Mesenteric fat pad (tissue), 1 donor: ENCODE measurements around the gene RGL1. TPM values are rescaled to one million over a fixed set of nuclear protein-coding genes. Genes with fewer than 3 reads are reported as not detected.
"Not testable (repeated sequence)": the region's sequence is repeated elsewhere in the genome, so short reads cannot be mapped to it uniquely, and the experiment has no call there.

Experiments
- DNase-seq: peaks from one replicate; pipeline ENCODE4 v3.0.0-alpha.2; 2020; ENCODE audit warnings: low spot score
- total RNA-seq: library from RNA; stranded (reverse); fragmentation: NEBNext Ultra II Directional; extraction: Animal tissue kit (Norgen Biotek cat#: 25700); gene quantifications from one replicate; pipeline ENCODE4 v1.2.1, GENCODE V29; 2021
- donor health status: DM: yes; HTN: yes; CAD: no.

Gene RGL1
- total RNA-seq, 1 donor from 2014 or later, result 80.8 TPM

- no peak for DNase-seq
These were observed 20.9 kb upstream of the RGL1 start for GRCh38 chr1:183783767-183784637.

- DNase-seq, result not testable (repeated sequence)
These were observed 19.0 kb upstream of the RGL1 start for GRCh38 chr1:183785921-183786320.

GRCh38 chr1:183787704-183788103 is 17.2 kb upstream of the RGL1 start:
- DNase-seq, result no peak

- DNase-seq, result no peak
These were observed 13.6 kb upstream of the RGL1 start for GRCh38 chr1:183791319-183791718.

GRCh38 chr1:183792300-183792699 is 12.6 kb upstream of the RGL1 start:
- no peak for DNase-seq

GRCh38 chr1:183794088-183794487 is 10.8 kb upstream of the RGL1 start:
- no peak for DNase-seq

GRCh38 chr1:183800449-183800848 is 4.5 kb upstream of the RGL1 start:
- no peak for DNase-seq

- no peak for DNase-seq
These were observed 3.3 kb upstream of the RGL1 start for GRCh38 chr1:183801649-183802048.

GRCh38 chr1:183804387-183804786 is 533 bp upstream of the RGL1 start:
- no peak for DNase-seq

GRCh38 chr1:183806125-183806524 is 1.2 kb downstream of the RGL1 start:
- DNase-seq, result no peak

- no peak for DNase-seq
These were observed 1.8 kb downstream of the RGL1 start for GRCh38 chr1:183806675-183807074.

GRCh38 chr1:183807549-183808168 is 2.7 kb downstream of the RGL1 start:
- DNase-seq, result no peak

- DNase-seq, result no peak
These were observed 3.5 kb downstream of the RGL1 start for GRCh38 chr1:183808296-183809027.

GRCh38 chr1:183810121-183810520 is 5.2 kb downstream of the RGL1 start:
- DNase-seq, result no peak

GRCh38 chr1:183810756-183811544 is 6.0 kb downstream of the RGL1 start:
- no peak for DNase-seq

- no peak for DNase-seq
These were observed 7.2 kb downstream of the RGL1 start for GRCh38 chr1:183812128-183812527.

- no peak for DNase-seq
These were observed 8.0 kb downstream of the RGL1 start for GRCh38 chr1:183812686-183813569.

GRCh38 chr1:183814121-183814681 is 9.3 kb downstream of the RGL1 start:
- DNase-seq, result no peak

- DNase-seq, result no peak
These were observed 11.2 kb downstream of the RGL1 start for GRCh38 chr1:183816110-183816509.
